ENCODE measurements around the gene WDPCP.

WDPCP gene

DNA sequence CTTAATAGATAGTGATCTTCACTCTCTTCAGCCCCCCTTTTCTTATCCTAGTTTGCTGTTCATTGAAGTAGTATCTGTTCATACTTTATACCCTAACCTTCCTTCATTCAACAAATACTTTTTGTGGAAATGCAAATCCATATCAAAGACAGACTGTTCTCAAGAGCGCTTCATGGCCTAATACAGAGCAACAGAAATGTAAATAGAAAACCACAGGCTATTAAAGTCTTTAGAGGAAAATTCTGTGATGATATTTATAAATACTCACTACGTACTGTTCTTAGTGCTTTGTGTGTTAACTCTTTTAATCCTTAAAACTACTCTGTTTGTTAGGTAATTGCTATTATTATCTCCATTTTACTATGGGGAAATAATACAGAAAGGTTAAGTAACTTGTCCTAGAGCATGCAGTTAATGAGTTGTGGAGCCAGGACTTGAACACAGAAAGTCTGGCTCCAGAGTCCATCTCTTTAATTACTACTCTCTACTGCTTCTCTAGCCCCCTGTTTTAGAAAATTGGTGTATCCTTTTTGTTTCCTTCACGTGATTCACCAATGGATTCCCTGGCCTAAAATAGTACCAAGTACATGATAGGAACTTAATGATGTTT is 3.4 kb upstream of the WDPCP start:
- no peak overlapping the region for H3K4me3 ChIP-seq (ENCODE audit: low read depth, low read length)
- TF ChIP-seq, protein P1, sequence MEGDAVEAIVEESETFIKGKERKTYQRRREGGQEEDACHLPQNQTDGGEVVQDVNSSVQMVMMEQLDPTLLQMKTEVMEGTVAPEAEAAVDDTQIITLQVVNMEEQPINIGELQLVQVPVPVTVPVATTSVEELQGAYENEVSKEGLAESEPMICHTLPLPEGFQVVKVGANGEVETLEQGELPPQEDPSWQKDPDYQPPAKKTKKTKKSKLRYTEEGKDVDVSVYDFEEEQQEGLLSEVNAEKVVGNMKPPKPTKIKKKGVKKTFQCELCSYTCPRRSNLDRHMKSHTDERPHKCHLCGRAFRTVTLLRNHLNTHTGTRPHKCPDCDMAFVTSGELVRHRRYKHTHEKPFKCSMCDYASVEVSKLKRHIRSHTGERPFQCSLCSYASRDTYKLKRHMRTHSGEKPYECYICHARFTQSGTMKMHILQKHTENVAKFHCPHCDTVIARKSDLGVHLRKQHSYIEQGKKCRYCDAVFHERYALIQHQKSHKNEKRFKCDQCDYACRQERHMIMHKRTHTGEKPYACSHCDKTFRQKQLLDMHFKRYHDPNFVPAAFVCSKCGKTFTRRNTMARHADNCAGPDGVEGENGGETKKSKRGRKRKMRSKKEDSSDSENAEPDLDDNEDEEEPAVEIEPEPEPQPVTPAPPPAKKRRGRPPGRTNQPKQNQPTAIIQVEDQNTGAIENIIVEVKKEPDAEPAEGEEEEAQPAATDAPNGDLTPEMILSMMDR (IDR thresholded peaks at IDR 0.05; ENCODE audit: insufficient read depth, low read depth, low read length, missing control alignments), result no peak
- no peak for DNase-seq (ENCODE audit: low read depth)

- TF ChIP-seq, protein P1 (IDR thresholded peaks at IDR 0.05; ENCODE audit: insufficient read depth, low read depth, low read length, missing control alignments), result no peak
- peak; percentile 63 for DNase-seq (ENCODE audit: low read depth)
- peak overlapping the region; percentile 68; the same call in 1 of the 2 replicates for H3K4me3 ChIP-seq (ENCODE audit: low read depth, low read length)
Measured at GRCh38 chr2:63590626-63591408, 2.5 kb upstream of the WDPCP start.

DNA sequence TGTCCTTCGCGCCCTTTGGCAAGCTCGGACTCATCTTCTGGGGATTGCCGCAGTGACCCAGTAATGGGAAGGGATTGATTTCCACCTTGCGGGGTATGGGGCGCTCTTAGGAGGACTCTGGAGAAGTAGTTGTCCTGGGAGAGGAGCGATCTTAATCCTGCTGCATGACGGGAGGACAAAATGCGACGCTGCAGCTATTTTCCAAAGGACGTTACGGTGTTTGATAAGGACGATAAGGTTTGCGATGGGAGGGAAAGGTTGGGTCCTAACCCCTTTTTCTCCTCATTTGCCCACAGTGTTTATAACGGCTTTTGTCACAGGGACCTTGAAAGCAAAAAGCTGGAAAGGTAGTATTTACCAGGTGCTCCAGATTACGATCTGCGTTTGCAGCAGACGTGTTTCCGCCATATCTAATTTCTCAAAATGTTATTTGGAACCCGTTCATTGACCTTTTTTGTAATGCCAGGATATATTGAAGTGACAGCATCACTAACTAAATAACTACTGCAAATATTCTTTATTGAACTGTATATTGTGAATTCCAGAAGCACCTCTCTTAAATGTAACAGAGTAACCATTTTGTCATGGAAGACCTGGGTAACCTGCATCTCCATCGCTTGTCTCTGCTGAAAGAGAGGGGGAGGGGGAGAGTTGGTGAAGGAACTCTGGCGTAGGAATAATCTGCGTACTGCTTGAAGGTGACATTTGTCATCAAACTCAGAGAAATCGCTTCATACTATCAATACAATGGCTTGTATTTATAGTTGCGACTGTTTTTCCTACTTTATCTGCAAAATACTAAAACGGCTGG is 1.1 kb upstream of the WDPCP start:
- DNase-seq (ENCODE audit: low read depth), result peak; percentile 25

GRCh38 chr2:63587814-63588384 is 378 bp downstream of the WDPCP start:
- DNase-seq (ENCODE audit: low read depth), result no peak
- peak overlapping the region; percentile 68 for H3K4me3 ChIP-seq (ENCODE audit: low read depth, low read length)
- TF ChIP-seq, protein P1 (IDR thresholded peaks at IDR 0.05; ENCODE audit: insufficient read depth, low read depth, low read length, missing control alignments), result no peak

More for the DNA sequence above, 1.1 kb upstream of the WDPCP start:
- H3K4me3 ChIP-seq (ENCODE audit: low read depth, low read length), result peak overlapping the region; percentile 68
- TF ChIP-seq, protein P1 (IDR thresholded peaks at IDR 0.05; ENCODE audit: insufficient read depth, low read depth, low read length, missing control alignments), result no peak

DNA sequence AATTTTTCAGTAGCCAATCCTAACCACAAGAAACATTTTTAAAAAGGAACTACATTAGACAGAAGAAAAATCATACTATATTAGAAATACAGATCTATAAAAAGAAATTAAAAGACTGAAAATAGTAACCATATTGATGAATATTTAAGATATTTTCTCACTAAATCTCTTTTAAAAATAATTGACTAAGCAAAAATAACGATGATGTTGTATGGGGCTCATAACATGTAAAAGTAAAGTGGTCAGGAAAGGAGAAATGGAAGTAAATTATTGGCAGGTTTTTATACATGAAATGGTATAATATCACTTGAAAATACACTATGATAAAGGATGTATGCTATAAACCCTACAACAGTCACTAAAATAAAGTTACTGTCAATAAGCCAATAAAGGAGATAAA is 5.4 kb downstream of the WDPCP start:
- TF ChIP-seq, protein P1 (IDR thresholded peaks at IDR 0.05; ENCODE audit: insufficient read depth, low read depth, low read length, missing control alignments), result no peak

GRCh38 chr2:63581298-63581961 is 6.8 kb downstream of the WDPCP start:
- H3K4me3 ChIP-seq (ENCODE audit: low read depth, low read length), result no peak overlapping the region
- TF ChIP-seq, protein P1 (IDR thresholded peaks at IDR 0.05; ENCODE audit: insufficient read depth, low read depth, low read length, missing control alignments), result no peak
- DNase-seq (ENCODE audit: low read depth), result no peak

More for the DNA sequence above, 5.4 kb downstream of the WDPCP start:
- DNase-seq (ENCODE audit: low read depth), result no peak
- H3K4me3 ChIP-seq (ENCODE audit: low read depth, low read length), result no peak overlapping the region

Data from GM12865 (cell line).